CD4-positive, alpha-beta T cell treated with Interleukin-15 for 4 hours (primary cell): ENCODE results near the gene TMEM108.

Source experiments
- DNase-seq: peaks from one replicate; pipeline ENCODE4 v3.0.0-alpha.2; 2020; ENCODE audit warnings: low spot score

The TMEM108 gene

GRCh38 chr3:133167340-133168024 lies 129.3 kb downstream of the TMEM108 start:
- DNase-seq, result no peak

DNA sequence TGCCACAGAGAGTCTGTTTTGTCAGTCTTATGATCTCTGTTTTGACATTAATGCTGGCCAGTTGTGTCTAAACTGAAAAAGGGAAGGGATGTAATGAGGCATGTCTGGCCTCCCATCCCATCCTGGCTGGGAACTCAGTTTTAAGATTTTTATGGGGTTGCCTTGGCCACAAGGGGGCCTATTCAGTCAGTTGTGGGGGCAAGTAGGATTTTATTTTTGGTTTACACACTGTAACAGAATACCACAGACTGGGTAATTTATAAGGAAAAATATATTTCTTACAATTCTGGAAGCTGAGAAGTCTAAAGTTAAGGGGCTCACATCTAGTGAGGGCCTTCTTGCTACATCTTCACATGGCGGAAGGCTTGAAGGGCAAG lies 129.8 kb downstream of the TMEM108 start:
- DNase-seq, result no peak

- DNase-seq, result no peak
Measured at GRCh38 chr3:133169331-133170068, 131.3 kb downstream of the TMEM108 start.

DNA sequence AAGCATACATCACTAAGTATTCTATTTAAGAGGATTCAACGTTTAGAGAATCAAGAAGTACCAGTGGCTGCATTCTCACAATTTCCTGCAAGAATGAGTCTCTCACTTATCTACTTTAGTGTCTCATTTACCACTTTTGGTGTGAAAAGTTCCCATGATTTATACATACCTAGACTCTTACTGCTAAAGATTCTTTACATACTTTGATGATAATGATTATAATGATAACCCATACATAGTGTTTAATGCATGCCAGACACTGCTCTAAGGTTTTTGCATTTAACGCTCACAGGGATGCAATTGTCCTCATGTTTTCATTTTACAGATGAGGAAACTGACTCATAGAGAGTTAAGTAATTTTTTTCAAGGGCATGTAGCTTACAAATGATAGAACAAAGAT lies 133.6 kb downstream of the TMEM108 start:
- no peak for DNase-seq

DNA sequence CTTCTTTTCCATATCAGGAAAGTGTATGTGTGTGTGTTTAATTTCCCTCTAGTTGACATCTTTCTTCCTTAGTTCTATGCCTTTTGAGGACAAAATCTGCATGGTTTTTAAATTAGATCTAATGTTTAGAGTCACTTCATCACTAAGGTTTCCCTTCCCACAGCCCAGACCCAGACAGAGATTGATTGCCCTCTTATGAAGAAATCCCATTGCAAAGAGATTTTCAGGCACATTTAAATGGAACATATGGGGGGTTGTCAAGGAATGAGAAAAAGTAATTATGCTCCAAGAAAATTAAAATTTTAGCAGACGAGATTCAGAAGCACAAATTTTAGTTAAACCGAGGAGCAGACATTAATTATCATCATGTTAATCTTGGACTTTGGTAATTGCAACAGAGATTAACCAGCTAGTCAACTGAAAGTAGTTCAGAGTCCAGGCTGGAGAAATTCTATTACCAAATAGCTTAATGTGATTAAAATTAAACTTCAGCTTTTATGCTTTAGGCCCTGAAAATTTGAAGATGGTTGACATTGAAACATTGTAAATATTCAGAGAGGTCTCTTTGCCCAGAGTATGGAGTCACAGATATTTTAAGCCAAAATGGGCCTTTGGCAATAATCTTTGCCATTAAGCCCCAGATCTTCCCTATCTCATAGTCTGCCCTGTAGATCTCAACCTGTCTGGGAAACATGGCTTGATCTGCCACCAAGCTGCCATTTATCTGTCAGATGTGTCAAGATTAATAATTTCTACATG lies 143.4 kb downstream of the TMEM108 start:
- no peak for DNase-seq

GRCh38 chr3:133187870-133188379 lies 149.7 kb downstream of the TMEM108 start:
- no peak for DNase-seq

DNA sequence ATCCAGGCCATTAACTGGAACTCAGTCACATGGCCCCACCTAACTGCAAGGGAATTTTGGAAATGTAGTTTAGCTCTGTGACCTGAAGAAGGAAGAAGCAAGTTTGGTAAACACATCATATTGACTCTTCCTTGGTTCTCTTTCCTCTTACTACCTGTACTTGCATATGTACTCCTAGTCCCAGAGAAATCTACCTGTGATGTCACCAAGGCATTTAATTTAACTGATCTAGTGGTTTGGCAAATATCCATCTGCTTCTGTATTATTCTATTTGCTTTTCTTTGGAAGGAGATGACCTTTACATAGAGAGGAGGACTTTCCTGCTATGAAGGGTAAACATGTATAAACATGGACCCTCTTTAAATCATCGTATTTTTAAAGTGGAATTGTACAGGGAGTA lies 150.8 kb downstream of the TMEM108 start:
- no peak for DNase-seq

DNA sequence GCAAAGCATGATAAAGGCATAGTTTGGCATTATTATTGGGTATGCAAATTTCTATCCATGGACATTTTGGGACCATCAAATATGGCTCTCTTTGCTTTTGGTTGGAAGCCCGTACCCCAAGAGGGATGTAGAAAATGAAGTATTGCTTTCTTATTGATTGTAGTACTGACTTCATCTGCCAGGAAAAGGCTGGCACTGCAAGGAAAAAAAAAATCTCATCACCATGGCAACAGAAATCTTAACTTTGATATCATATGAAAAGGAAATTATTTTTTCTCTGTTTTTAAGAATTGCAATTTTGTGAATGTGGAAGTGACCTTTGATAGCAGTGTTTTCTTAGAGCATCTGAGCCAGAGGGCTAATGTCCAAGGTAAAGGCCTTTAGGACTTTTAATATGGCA lies 151.7 kb downstream of the TMEM108 start:
- no peak for DNase-seq

- no peak for DNase-seq
Measured at GRCh38 chr3:133191818-133192217, 153.6 kb downstream of the TMEM108 start.

DNA sequence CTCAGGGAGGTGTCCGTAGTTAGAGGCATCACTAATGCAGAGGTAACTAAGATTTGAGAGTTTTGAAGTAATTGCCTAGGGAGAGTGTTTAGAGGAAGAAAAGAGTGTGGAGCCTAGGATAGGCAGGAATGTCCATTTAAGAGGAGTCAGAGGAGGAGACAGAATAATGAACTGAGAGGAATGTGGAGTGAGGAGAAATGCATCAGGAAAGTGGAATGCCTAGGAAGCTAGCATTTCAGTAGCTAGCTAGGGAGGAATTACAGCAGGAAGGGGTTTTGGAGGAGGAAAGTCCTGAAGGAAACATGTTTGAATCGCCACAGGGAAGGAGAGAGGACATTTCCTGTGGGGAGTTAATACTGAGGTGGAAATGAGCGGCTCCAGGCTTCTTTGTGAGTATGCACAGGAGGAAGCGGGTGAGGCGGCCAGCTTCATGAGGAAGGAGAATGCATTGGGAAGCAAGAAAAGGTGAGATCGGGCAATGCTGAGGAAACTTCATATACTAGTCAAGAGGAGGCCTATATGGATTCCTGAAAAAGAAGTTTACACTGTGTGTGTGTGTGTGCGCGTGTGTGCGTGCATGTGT lies 154.3 kb downstream of the TMEM108 start:
- DNase-seq, result no peak

- DNase-seq, result no peak
Measured at GRCh38 chr3:133192967-133193366, 154.8 kb downstream of the TMEM108 start.

GRCh38 chr3:133196527-133196926 lies 158.3 kb downstream of the TMEM108 start:
- no peak for DNase-seq

DNA sequence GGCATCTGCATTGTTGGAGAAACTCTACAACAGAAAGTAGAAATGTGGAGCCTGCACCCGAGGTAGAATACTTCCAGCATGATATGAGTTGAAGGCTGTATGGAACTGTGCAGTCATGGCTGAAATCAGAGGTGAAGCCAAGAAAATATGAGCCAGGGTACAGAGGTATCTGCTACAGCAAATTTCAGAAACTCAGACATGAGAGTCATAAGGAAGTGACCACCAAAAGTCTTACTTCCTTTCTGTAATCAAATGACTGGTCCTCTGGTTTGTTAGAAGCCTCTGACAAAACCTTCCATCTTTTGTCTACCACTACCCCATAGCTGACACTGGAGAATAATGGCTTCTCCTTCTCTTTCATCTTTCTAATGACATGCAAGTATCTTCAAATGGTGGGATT lies 159.4 kb downstream of the TMEM108 start:
- DNase-seq, result no peak

- no peak for DNase-seq
Measured at GRCh38 chr3:133206921-133207320, 168.7 kb downstream of the TMEM108 start.

DNA sequence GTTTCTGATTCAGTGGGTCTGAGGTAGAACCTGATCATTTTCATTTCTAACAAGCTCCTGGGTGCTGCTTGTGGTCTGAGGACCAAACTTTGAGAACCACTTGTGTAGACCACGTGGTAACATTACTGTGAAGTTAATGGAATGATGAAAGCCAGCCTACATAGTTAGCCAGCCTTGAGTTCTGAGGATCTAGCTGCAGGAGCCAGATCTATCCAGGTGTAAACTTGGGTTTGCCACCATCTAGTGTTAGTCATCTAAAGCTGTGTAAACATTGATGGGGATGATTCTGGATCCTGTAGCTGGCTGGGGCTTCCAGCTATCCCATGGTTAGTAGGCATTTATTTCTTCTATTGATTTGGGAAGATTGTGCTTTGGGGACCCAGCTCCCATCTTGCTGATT lies 170.0 kb downstream of the TMEM108 start:
- DNase-seq, result no peak

DNA sequence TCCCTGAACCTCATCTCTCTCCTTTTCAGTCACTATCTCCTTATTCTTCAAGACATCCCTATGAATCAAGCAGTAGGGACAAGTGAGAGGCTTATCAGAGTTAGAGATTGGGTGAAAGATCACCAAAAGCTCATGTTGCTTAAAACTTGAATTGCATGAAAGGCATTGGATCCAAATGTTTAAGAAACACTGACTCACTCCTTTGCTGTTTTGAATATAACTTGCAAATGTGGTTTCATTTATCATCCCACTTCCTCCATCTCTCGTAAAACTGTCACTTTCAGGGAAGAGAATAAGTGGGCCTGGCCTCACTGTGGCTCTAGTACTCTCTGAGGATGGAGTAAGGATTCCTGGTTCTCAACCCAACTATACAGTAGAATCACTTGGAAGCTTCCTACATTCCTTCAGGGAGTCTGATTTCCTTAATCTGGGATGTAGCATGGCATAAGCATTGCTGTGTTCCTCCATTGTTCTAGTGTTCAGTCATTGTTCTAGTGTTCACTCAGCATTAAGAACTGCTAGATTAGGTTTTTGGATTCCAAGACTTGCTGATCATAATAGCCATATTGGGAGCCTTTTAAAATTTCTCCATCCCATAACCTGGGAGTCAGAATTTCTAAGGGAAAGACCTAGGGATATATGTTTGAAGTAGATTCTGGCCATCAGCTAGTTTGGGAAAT lies 171.8 kb downstream of the TMEM108 start:
- DNase-seq, result no peak

- DNase-seq, result no peak
Measured at GRCh38 chr3:133210656-133211055, 172.5 kb downstream of the TMEM108 start.

- no peak for DNase-seq
Measured at GRCh38 chr3:133211449-133211848, 173.3 kb downstream of the TMEM108 start.

GRCh38 chr3:133211856-133212255 lies 173.7 kb downstream of the TMEM108 start:
- DNase-seq, result no peak

- DNase-seq, result no peak
Measured at GRCh38 chr3:133213937-133214336, 175.7 kb downstream of the TMEM108 start.

GRCh38 chr3:133227813-133228212 lies 189.6 kb downstream of the TMEM108 start:
- DNase-seq, result no peak

GRCh38 chr3:133230195-133230594 lies 192.0 kb downstream of the TMEM108 start:
- no peak for DNase-seq
